Umbilical cord (tissue), 2 donors: Measurements from ENCODE around the gene F8. TPM values are rescaled to one million over a fixed set of nuclear protein-coding genes. Genes with fewer than 3 reads are reported as not detected.
A peak's percentile ranks its signal among the peaks of the same experiment; 100 is the strongest.
"Not testable (repeated sequence)": the region's sequence is repeated elsewhere in the genome, so short reads cannot be mapped to it uniquely, and the experiment has no call there.

Experiments
- DNase-seq: peaks from one replicate; pipeline ENCODE4 v3.0.0-alpha.2; 2015; ENCODE audit warnings: low spot score
- total RNA-seq: library from RNA; depleted of rRNA; stranded (reverse); fragments of >200 nt; gene quantifications from one replicate; pipeline ENCODE4 v1.2.3, GENCODE V29; 2014; ENCODE audit warnings: low replicate concordance; ENCODE audit not compliant: insufficient read depth

Gene F8
- total RNA-seq, 1 donor from 2014 or later, result 1.4 TPM

GRCh38 chrX:154885057-154885456 lies 137.5 kb downstream of the F8 start:
- DNase-seq, result not testable (repeated sequence)

GRCh38 chrX:154884069-154884468 lies 138.5 kb downstream of the F8 start:
- DNase-seq, result not testable (repeated sequence)

GRCh38 chrX:154873329-154873728 lies 149.2 kb downstream of the F8 start:
- no peak for DNase-seq

GRCh38 chrX:154868522-154868921 lies 154.0 kb downstream of the F8 start:
- DNase-seq, result not testable (repeated sequence)

- DNase-seq, result no peak
These were observed 167.3 kb downstream of the F8 start for GRCh38 chrX:154855256-154855655.

GRCh38 chrX:154850957-154851611 lies 171.4 kb downstream of the F8 start:
- no peak for DNase-seq

GRCh38 chrX:154840856-154841255 lies 181.7 kb downstream of the F8 start:
- peak; percentile 7 for DNase-seq

GRCh38 chrX:154836163-154836562 lies 186.4 kb downstream of the F8 start:
- DNase-seq, result no peak

- no peak for DNase-seq
These were observed 188.0 kb downstream of the F8 start, which contains the start of gene SMIM9 for GRCh38 chrX:154834562-154834961. TSS of gene SMIM9 (minus strand) at chrX:154834662. CDS start at chrX:154830856, 3,806 bp downstream.

- no peak for DNase-seq
These were observed 188.7 kb downstream of the F8 start for GRCh38 chrX:154833746-154834274.

GRCh38 chrX:154829926-154830442 lies 192.5 kb downstream of the F8 start:
- DNase-seq, result no peak

- no peak for DNase-seq
These were observed 193.4 kb downstream of the F8 start for GRCh38 chrX:154829134-154829533.

GRCh38 chrX:154828016-154828408 lies 194.5 kb downstream of the F8 start:
- no peak for DNase-seq

GRCh38 chrX:154827194-154828015 lies 195.1 kb downstream of the F8 start:
- no peak for DNase-seq

GRCh38 chrX:154825586-154825985 lies 196.9 kb downstream of the F8 start:
- not testable (repeated sequence) for DNase-seq

GRCh38 chrX:154824638-154825037 lies 197.9 kb downstream of the F8 start:
- no peak for DNase-seq

GRCh38 chrX:154822029-154822428 lies 200.5 kb downstream of the F8 start:
- no peak for DNase-seq

- DNase-seq, result no peak
These were observed 201.0 kb downstream of the F8 start for GRCh38 chrX:154821523-154821922.

GRCh38 chrX:154819771-154820341 lies 202.7 kb downstream of the F8 start:
- no peak for DNase-seq

GRCh38 chrX:154818916-154819770 lies 203.4 kb downstream of the F8 start:
- DNase-seq, result no peak

- not testable (repeated sequence) for DNase-seq
These were observed 205.4 kb downstream of the F8 start for GRCh38 chrX:154817048-154817618.
